GM12878 (cell line): ENCODE measurements around the gene GARNL3. TPM values are rescaled to one million over a fixed set of nuclear protein-coding genes. Genes with fewer than 3 reads are reported as not detected.
A peak's percentile ranks its signal among the peaks of the same experiment; 100 is the strongest.

Source experiments
- ATAC-seq: fragments of 200-7000 bp; cut with Tn5 transposase; 3 replicates; pipeline ENCODE4 v1.9.1; 2020; ENCODE audit warnings: mild to moderate bottlenecking, moderate library complexity
- BruUV-seq: library from RNA; stranded (reverse); fragments of 400-500 nt; replicated peaks from 2 replicates; lab custom pipeline; 2021; lab: Mats Ljungman, UMichigan
- CTCF ChIA-PET: fragments of 300-600 bp; sonication (Branson Sonifier 250); formaldehyde crosslinking; extraction: SDS; loops from one replicate; lab custom pipeline; 2021; ENCODE audit warnings: inconsistent platforms; lab: Yijun Ruan, JAX
- POLR2A ChIA-PET: fragments of 350-600 bp; formaldehyde crosslinking; extraction: SDS; loops from one replicate; lab custom pipeline; 2021; ENCODE audit warnings: inconsistent platforms; lab: Charles Lee
- RAD21 ChIA-PET: fragments of 300-600 bp; sonication (Branson Sonifier 250); formaldehyde crosslinking; loops from one replicate; lab custom pipeline; 2023; ENCODE audit warnings: antibody characterized with exemption; ENCODE audit not compliant: unreplicated experiment; lab: Charles Lee
- SMC1A ChIA-PET: fragments of 300-600 bp; sonication (Branson Sonifier 250); formaldehyde crosslinking; loops from one replicate; lab custom pipeline; 2023; ENCODE audit not compliant: unreplicated experiment, uncharacterized antibody; lab: Charles Lee
- DNase-seq: peaks from one replicate; pipeline ENCODE4 v3.0.0-alpha.2; 2011; ENCODE audit warnings: low read depth, low spot score
- FAIRE-seq: peaks from 3 replicates; lab custom pipeline; 2011; peaks lifted over from hg19 to GRCh38; lab: Jason Lieb, UNC
- H2AFZ ChIP-seq: 2 replicates; pipeline ENCODE4 v1.6.0; 2011; ENCODE audit warnings: low read depth, low read length, control low read depth; ENCODE audit not compliant: control insufficient read depth
- H3K27ac ChIP-seq: 2 replicates; pipeline ENCODE4 v1.5.1; 2011; ENCODE audit warnings: control low read depth; ENCODE audit not compliant: control insufficient read depth, insufficient read depth
- H3K27me3 ChIP-seq, 2 experiments: replicated peaks in 1 of 2; 2 replicates each; pipeline versions ENCODE4 v1.6.0 to v1.6.1; 2011; ENCODE audit warnings: low read length in 1 of 2; ENCODE audit not compliant: control insufficient read depth in 2 of 2, insufficient read depth in 2 of 2
- H3K36me3 ChIP-seq, 2 experiments: 2 replicates each; pipeline ENCODE4 v1.5.1; 2011; ENCODE audit warnings: low read length in 1 of 2; ENCODE audit not compliant: control insufficient read depth in 2 of 2, insufficient read depth in 2 of 2
- H3K4me1 ChIP-seq: 2 replicates; pipeline ENCODE4 v1.6.1; 2011; ENCODE audit warnings: mild to moderate bottlenecking, low read length, moderate library complexity, mixed read lengths; ENCODE audit not compliant: control insufficient read depth, insufficient read depth
- H3K4me2 ChIP-seq: 2 replicates; pipeline ENCODE4 v1.6.0; 2011; ENCODE audit warnings: control low read depth; ENCODE audit not compliant: control insufficient read depth, insufficient read depth
- H3K4me3 ChIP-seq: fragments of 200-600 bp; sonication (generic); 2 replicates; pipeline ENCODE4 v1.5.1; 2016
- H3K79me2 ChIP-seq: 2 replicates; pipeline ENCODE4 v1.6.0; 2011; ENCODE audit warnings: low read length; ENCODE audit not compliant: control insufficient read depth, insufficient read depth
- H3K9ac ChIP-seq: 2 replicates; pipeline ENCODE4 v1.8.0; 2011; ENCODE audit warnings: low read length, control low read depth, mixed read lengths; ENCODE audit not compliant: control insufficient read depth, insufficient read depth
- H3K9me3 ChIP-seq: replicated peaks from 3 replicates; pipeline ENCODE4 v1.5.1; 2011; ENCODE audit warnings: mild to moderate bottlenecking, low read length; ENCODE audit not compliant: control insufficient read depth, insufficient read depth
- H4K20me1 ChIP-seq: 2 replicates; pipeline ENCODE4 v1.6.0; 2011; ENCODE audit not compliant: control insufficient read depth, insufficient read depth
- CBX3 ChIP-seq: fragments of 200-600 bp; sonication (generic); IDR thresholded peaks from 2 replicates; pipeline ENCODE4 v1.6.1; 2016; ENCODE audit warnings: low read depth, borderline replicate concordance
- ETV6 ChIP-seq, 2 experiments: fragments of 450-650 bp in 1 of 2; IDR thresholded peaks in 1 of 2; conservative IDR thresholded peaks in 1 of 2; 2 replicates each; pipeline ENCODE4 v1.6.1; 2014; ENCODE audit warnings: antibody characterized with exemption in 1 of 2, borderline replicate concordance in 1 of 2, low read depth in 1 of 2, mild to moderate bottlenecking in 1 of 2, moderate library complexity in 1 of 2
- JUNB ChIP-seq: IDR thresholded peaks from 2 replicates; pipeline ENCODE4 v1.6.1; 2016; ENCODE audit warnings: antibody characterized with exemption, mild to moderate bottlenecking
- MTA3 ChIP-seq: IDR thresholded peaks from 2 replicates; pipeline ENCODE4 v1.6.1; 2012; ENCODE audit warnings: low read length, inconsistent platforms, borderline replicate concordance
- NFIC ChIP-seq: IDR thresholded peaks from 2 replicates; pipeline ENCODE4 v1.6.1; 2012; ENCODE audit warnings: low read depth, mild to moderate bottlenecking, inconsistent platforms, low read length, moderate library complexity
- WGBS: methylation state at CpG from one replicate; pipeline ENCODE4 v1.1.6; 2016; ENCODE audit warnings: low lambda C conversion rate; ENCODE audit not compliant: insufficient replicate concordance, insufficient coverage; ENCODE audit errors: missing lambda C conversion rate; 5-methylcytosine and 5-hydroxymethylcytosine counted together
- in situ Hi-C: fragments of 300-500 bp; cut with MboI; formaldehyde crosslinking; loops from 9 replicates; pipeline ENCODE4 v1.14.3; 2018; ENCODE audit warnings: mixed read lengths
- intact Hi-C: fragments of 100-400 bp; cut with micrococcal nuclease; formaldehyde crosslinking; loops from one replicate; pipeline ENCODE4 v1.14.2; 2022; ENCODE audit not compliant: unreplicated experiment
- polyA plus RNA-seq, 11 experiments: library from polyadenylated mRNA; depleted of rRNA in 4 of 11; unstranded in 6 of 11; stranded (reverse) in 5 of 11; fragments of >200 nt; fragmentation: Nextera tagmentation in 4 of 11; fragmentation: Illumina TruSeq in 1 of 11; extraction: Ambion mirVana in 4 of 11; extraction: Trizol in 1 of 11; gene quantifications; 1 replicate in 1 of 11; 2 replicates in 10 of 11; pipeline versions ENCODE4 v1.2.1 to v1.2.3, GENCODE V29; 2011 to 2016; ENCODE audit warnings: inconsistent platforms in 2 of 11, missing spikeins in 2 of 11, low read depth in 1 of 11
- total RNA-seq, 4 experiments: library from RNA; depleted of rRNA in 3 of 4; stranded (reverse); fragments of >200 nt in 3 of 4; fragmentation: Illumina TruSeq in 1 of 4; extraction: Trizol in 1 of 4; gene quantifications; 2 replicates each; pipeline versions ENCODE4 v1.2.1 to v1.2.3, GENCODE V29; 2013 to 2021
- TF ChIP-seq, protein P1 (sequence below): fragments of 450-650 bp; formaldehyde crosslinking; IDR thresholded peaks from 2 replicates; pipeline ENCODE4 v1.4.0; 2020; ENCODE audit warnings: mild to moderate bottlenecking, moderate library complexity
- TF ChIP-seq, protein P2 (sequence below): IDR thresholded peaks from 2 replicates; pipeline ENCODE4 v1.6.1; 2012; ENCODE audit warnings: low read length, inconsistent platforms
- TF ChIP-seq, protein P3 (sequence below): IDR thresholded peaks from 2 replicates; pipeline ENCODE4 v1.6.1; 2012; ENCODE audit warnings: low read depth, low read length, improper control_type of control experiment

GARNL3 gene
- total and polyA plus RNA-seq, 10 of the 15 experiments (the other 5 are each of a cell fraction or from before 2014, with no cell fraction given), result 0.89 to 13.2 (median 6.3) TPM

DNA sequence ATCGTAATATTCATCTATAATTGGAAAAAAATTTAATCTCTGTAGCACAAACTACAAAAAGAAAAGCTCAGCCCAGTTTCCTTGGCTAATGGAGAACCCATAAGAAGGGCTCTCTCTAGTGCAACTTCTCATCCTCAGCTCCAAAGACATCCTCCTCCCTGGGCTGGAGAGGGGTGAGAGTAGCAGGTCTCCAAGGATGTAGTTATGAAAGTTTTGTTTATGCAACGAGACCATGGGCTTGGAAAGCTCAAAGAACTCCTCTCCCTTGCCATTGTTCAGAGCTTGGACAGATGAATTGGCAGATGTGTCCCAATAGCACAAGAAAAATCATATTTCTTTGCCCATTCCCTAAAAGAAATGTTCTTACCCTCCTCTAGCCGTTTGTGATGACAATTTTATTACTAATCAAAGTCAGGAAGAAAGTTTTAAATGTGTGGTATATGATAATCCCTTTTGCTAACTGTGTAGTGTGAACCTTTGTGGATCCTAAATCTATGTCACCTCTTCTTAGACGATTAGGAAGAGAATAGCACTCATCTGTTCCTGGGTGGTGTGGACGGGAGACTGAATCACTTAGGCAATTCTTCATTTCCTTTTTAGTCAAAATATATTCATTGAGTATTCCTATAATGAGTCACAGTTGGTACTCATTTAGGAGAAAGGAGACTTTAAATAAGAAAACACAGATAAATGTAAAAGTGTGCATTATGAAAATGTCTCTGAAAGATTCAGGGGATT, 52.2 kb downstream of the GARNL3 start:
- WGBS, result 38% methylated on average over 5 of the region's 5 CpGs
- Histone ChIP-seq H3K9me3 (peaks cover 10% of the 10 kb centered on the region), H3K27ac (no peak overlapping the region), H3K9ac (no peak overlapping the region), H4K20me1 (no peaks in the 10 kb centered on the region), H3K27me3 (no peaks in the 10 kb centered on the region), H3K4me3 (no peak overlapping the region), H3K79me2 (no peaks in the 10 kb centered on the region), H3K4me1 (peaks cover 14% of the 10 kb centered on the region), H3K4me2 (no peak overlapping the region), H2AFZ (no peak overlapping the region), H3K36me3 (peaks cover 0 to 5% of the 10 kb centered on the region in 2 experiments; a peak in 1 of 4 replicates)
- ChIA-PET CTCF (interaction anchor here (1.1 kb wide), 1 partner anchor 80 kb away, joined by 3 read pairs; the partner anchor contains the start of gene SLC2A8), POLR2A (no interaction called here), RAD21 (interaction anchor here (1.1 kb wide), 1 partner anchor 134 kb away, joined by 3 read pairs; the partner anchor contains the start of gene RPL12), SMC1A (interaction anchor here (0.7 to 1.5 kb wide), 3 partner anchors 11 to 138 kb away, joined by 3 to 4 read pairs (median 3); no protein-coding TSS in a partner anchor)
- in situ Hi-C loops (no loop called here), intact Hi-C loops (no loop called here)
- TF ChIP-seq, protein P1, sequence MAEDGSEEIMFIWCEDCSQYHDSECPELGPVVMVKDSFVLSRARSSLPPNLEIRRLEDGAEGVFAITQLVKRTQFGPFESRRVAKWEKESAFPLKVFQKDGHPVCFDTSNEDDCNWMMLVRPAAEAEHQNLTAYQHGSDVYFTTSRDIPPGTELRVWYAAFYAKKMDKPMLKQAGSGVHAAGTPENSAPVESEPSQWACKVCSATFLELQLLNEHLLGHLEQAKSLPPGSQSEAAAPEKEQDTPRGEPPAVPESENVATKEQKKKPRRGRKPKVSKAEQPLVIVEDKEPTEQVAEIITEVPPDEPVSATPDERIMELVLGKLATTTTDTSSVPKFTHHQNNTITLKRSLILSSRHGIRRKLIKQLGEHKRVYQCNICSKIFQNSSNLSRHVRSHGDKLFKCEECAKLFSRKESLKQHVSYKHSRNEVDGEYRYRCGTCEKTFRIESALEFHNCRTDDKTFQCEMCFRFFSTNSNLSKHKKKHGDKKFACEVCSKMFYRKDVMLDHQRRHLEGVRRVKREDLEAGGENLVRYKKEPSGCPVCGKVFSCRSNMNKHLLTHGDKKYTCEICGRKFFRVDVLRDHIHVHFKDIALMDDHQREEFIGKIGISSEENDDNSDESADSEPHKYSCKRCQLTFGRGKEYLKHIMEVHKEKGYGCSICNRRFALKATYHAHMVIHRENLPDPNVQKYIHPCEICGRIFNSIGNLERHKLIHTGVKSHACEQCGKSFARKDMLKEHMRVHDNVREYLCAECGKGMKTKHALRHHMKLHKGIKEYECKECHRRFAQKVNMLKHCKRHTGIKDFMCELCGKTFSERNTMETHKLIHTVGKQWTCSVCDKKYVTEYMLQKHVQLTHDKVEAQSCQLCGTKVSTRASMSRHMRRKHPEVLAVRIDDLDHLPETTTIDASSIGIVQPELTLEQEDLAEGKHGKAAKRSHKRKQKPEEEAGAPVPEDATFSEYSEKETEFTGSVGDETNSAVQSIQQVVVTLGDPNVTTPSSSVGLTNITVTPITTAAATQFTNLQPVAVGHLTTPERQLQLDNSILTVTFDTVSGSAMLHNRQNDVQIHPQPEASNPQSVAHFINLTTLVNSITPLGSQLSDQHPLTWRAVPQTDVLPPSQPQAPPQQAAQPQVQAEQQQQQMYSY (CRISPR knock-in tag), result no peak
- TF ChIP-seq JUNB, result peak; percentile 81
- TF ChIP-seq MTA3, result no peak
- no peak for TF ChIP-seq CBX3
- TF ChIP-seq, protein P2, sequence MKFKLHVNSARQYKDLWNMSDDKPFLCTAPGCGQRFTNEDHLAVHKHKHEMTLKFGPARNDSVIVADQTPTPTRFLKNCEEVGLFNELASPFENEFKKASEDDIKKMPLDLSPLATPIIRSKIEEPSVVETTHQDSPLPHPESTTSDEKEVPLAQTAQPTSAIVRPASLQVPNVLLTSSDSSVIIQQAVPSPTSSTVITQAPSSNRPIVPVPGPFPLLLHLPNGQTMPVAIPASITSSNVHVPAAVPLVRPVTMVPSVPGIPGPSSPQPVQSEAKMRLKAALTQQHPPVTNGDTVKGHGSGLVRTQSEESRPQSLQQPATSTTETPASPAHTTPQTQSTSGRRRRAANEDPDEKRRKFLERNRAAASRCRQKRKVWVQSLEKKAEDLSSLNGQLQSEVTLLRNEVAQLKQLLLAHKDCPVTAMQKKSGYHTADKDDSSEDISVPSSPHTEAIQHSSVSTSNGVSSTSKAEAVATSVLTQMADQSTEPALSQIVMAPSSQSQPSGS, result peak; percentile 29; the same call in 1 of the 2 replicates
- peak; percentile 60; the same call in 1 of the 2 replicates for TF ChIP-seq NFIC
- TF ChIP-seq ETV6 (conservative IDR thresholded peaks at IDR 0.05 in 1 of 2, IDR thresholded peaks at IDR 0.05 in 1 of 2; ENCODE audit: borderline replicate concordance in 1 of 2, low read depth in 1 of 2), result no peak
- TF ChIP-seq, protein P3, sequence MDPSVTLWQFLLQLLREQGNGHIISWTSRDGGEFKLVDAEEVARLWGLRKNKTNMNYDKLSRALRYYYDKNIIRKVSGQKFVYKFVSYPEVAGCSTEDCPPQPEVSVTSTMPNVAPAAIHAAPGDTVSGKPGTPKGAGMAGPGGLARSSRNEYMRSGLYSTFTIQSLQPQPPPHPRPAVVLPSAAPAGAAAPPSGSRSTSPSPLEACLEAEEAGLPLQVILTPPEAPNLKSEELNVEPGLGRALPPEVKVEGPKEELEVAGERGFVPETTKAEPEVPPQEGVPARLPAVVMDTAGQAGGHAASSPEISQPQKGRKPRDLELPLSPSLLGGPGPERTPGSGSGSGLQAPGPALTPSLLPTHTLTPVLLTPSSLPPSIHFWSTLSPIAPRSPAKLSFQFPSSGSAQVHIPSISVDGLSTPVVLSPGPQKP, result no peak
- ATAC-seq (no peak), FAIRE-seq (peak; percentile 35), DNase-seq (no peak)
- no TSS peak for BruUV-seq
